Body of pancreas (tissue), 4 donors: ENCODE results near the gene TRPM3.

Experiments
- POLR2A ChIP-seq, 3 donors: fragments of 450-650 bp; IDR thresholded peaks; one replicate each; pipeline ENCODE4 v1.6.1; 2016; ENCODE audit warnings: antibody characterized with exemption in 3 of 3, mild to moderate bottlenecking in 2 of 3
- TF ChIP-seq, protein P1 (sequence below), 7 experiments: fragments of 450-650 bp in 4 of 7; fragments of 200-600 bp in 3 of 7; sonication (generic) in 3 of 7; IDR thresholded peaks; one replicate each; pipeline ENCODE4 v1.5.1; 2016 to 2019; ENCODE audit warnings: antibody characterized with exemption in 7 of 7

DNA sequence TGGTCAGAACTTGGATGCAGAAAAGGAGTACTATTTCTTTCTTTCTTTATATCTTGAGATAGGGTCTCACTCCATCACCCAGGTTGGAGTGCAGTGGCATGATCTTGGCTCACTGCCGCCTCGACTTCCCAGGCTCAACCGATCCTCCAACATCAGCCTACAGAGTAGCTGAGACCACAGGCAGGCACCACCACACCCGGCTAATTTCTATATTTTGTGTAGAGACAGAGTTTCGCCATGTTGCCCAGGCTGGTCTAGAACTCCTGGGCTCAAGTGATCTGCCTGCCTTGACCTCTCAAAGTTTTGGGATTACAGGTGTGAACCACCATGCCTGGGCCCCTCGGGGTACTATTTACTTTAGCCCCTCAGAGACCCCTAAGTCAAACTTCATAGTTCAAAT, 323.4 kb downstream of the TRPM3 start:
- TF ChIP-seq, protein P1, sequence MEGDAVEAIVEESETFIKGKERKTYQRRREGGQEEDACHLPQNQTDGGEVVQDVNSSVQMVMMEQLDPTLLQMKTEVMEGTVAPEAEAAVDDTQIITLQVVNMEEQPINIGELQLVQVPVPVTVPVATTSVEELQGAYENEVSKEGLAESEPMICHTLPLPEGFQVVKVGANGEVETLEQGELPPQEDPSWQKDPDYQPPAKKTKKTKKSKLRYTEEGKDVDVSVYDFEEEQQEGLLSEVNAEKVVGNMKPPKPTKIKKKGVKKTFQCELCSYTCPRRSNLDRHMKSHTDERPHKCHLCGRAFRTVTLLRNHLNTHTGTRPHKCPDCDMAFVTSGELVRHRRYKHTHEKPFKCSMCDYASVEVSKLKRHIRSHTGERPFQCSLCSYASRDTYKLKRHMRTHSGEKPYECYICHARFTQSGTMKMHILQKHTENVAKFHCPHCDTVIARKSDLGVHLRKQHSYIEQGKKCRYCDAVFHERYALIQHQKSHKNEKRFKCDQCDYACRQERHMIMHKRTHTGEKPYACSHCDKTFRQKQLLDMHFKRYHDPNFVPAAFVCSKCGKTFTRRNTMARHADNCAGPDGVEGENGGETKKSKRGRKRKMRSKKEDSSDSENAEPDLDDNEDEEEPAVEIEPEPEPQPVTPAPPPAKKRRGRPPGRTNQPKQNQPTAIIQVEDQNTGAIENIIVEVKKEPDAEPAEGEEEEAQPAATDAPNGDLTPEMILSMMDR (IDR thresholded peaks at IDR 0.05), result no peak
- TF ChIP-seq POLR2A (IDR thresholded peaks at IDR 0.05), result no peak
